SJCRH30 (cell line): ENCODE results near the gene PLCD3. TPM values are rescaled to one million over a fixed set of nuclear protein-coding genes. Genes with fewer than 3 reads are reported as not detected.

Source experiments
- DNase-seq, 2 experiments: peaks; one replicate each; pipeline ENCODE4 v3.0.0-alpha.2; 2015 to 2020
- H3K27ac ChIP-seq: fragments of 250-450 bp; sonication (Bioruptor Pico); 2 replicates; pipeline ENCODE4 v1.5.1; 2020; ENCODE audit warnings: mild to moderate bottlenecking, moderate library complexity
- H3K27me3 ChIP-seq: fragments of 250-450 bp; sonication (Bioruptor Pico); 2 replicates; pipeline ENCODE4 v1.5.1; 2020; ENCODE audit warnings: mild to moderate bottlenecking, moderate library complexity
- H3K36me3 ChIP-seq: fragments of 250-450 bp; sonication (Bioruptor Pico); 2 replicates; pipeline ENCODE4 v1.5.1; 2020; ENCODE audit warnings: mild to moderate bottlenecking, moderate library complexity
- H3K4me1 ChIP-seq: fragments of 250-450 bp; sonication (Bioruptor Pico); 2 replicates; pipeline ENCODE4 v1.5.1; 2020; ENCODE audit warnings: mild to moderate bottlenecking, moderate library complexity
- H3K4me3 ChIP-seq: fragments of 250-450 bp; sonication (Bioruptor Pico); 2 replicates; pipeline ENCODE4 v1.5.1; 2020; ENCODE audit warnings: mild to moderate bottlenecking, moderate library complexity
- H3K9me3 ChIP-seq: fragments of 250-450 bp; sonication (Bioruptor Pico); replicated peaks from 2 replicates; pipeline ENCODE4 v1.5.1; 2020; ENCODE audit warnings: mild to moderate bottlenecking, moderate library complexity
- total RNA-seq: library from RNA; depleted of rRNA; stranded (reverse); fragments of >200 nt; shearing (Covaris generic); gene quantifications from 2 replicates; pipeline ENCODE4 v1.2.3, GENCODE V29; 2014

Gene PLCD3
- total RNA-seq, 1 experiment from 2014 or later: 5.8 TPM

DNA sequence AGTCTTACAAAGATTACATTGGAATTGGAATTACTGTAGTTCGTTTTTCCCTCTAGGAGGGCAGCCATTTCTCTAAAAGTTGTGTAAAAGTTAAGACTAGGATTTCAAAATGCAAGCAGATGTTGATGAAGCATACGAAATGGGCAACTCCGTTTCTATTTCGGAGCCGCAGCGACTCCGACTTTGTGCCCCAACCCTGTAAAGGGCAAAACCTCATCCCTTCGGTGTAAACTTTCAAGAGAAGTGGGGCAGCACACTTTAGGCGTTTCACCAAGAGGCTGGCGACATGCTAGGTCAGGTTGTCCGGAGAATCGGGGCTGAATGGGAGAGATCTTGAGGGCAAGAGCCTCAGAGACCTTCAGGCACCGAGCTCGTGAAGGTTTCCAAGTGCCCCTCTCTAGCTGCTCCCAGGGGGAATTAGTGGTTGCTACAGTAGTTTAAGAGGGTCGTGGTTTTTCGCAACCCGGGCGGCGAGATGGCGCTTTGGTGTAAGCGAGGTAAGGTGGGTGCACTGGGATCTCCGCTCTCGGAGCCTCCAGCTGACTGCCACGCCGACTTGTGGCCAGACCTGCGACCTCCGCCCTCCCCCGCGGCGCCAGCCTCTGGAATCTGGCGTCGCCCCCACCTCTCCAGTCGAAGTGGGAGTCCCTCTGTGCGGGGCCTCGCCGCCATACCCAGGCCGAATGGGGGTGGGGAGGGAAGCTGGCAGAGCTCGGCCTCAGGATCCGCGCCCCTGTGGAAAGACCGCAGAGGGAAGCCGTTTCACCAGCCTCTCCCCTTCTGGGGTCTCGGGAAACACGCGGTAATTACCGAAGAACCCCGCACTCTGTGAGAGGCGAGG is 28.4 kb upstream of the PLCD3 start:
- no peaks in the 10 kb centered on the region for H3K36me3 ChIP-seq
- peak overlapping the region; percentile 98 for H3K27ac ChIP-seq
- no peaks in the 10 kb centered on the region; the same call in 1 of the 2 replicates for H3K4me1 ChIP-seq
- no peaks in the 10 kb centered on the region for H3K9me3 ChIP-seq
- H3K4me3 ChIP-seq: peak overlapping the region; percentile 90
- no peaks in the 10 kb centered on the region for H3K27me3 ChIP-seq
- peak; percentile 73 to 79 for DNase-seq

GRCh38 chr17:45156242-45156641 is 23.9 kb upstream of the PLCD3 start:
- Histone ChIP-seq H3K4me1 (peaks cover 6% of the 10 kb centered on the region; the same call in 1 of the 2 replicates), H3K4me3 (no peak overlapping the region), H3K9me3 (no peaks in the 10 kb centered on the region), H3K27me3 (no peaks in the 10 kb centered on the region), H3K36me3 (no peaks in the 10 kb centered on the region), H3K27ac (no peak overlapping the region)
- DNase-seq: no peak

DNA sequence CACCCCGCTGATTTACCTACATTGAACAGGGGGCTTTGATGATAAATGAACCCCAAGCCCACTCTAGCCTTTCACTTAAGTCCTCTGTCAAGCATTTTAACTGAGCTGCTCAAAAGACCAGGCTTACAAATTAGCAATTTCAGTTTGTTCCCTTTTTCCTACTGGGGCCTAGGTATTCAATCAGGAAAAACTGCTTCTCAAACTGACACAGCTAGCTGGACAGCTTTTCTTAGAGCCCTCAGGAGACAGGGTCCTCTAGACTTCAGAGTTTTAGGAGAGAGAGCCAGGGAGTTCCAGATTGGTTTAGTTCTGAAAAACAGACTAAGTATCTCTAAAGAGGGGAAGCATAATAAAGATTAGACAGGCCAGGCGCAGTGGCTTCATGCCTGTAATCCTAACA is 23.2 kb upstream of the PLCD3 start:
- Histone ChIP-seq H3K4me3 (no peak overlapping the region), H3K36me3 (no peaks in the 10 kb centered on the region), H3K4me1 (peaks cover 10% of the 10 kb centered on the region; the same call in 1 of the 2 replicates), H3K27ac (no peak overlapping the region), H3K27me3 (no peaks in the 10 kb centered on the region), H3K9me3 (no peaks in the 10 kb centered on the region)
- DNase-seq: no peak

DNA sequence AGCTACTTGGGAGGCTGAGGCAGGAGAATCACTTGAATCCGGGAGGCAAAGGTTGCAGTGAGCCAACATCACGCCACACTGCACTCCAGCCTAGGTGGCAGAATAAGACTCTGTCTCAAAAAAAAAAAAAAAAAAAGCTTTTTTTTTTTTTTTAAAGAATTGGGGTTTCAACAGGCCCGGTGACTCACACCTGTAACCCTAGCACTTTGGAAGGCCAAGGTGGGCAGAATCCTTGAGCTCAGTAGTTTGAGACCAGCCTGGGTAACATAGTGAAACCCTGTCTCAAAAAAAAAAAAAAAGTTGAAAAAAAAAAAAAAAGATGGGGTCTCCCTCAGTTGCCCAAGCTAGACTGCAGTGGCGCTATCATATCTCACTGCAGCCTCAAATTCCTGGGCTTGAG is 22.7 kb upstream of the PLCD3 start:
- DNase-seq: no peak
- Histone ChIP-seq H3K27me3 (no peaks in the 10 kb centered on the region), H3K36me3 (no peaks in the 10 kb centered on the region), H3K4me1 (peaks cover 10% of the 10 kb centered on the region; the same call in 1 of the 2 replicates), H3K27ac (no peak overlapping the region), H3K9me3 (no peaks in the 10 kb centered on the region), H3K4me3 (no peak overlapping the region)

- Histone ChIP-seq H3K9me3 (no peaks in the 10 kb centered on the region), H3K4me1 (peaks cover 16% of the 10 kb centered on the region; the same call in 1 of the 2 replicates), H3K27ac (no peak overlapping the region), H3K4me3 (peak overlapping the region; percentile 80), H3K27me3 (no peaks in the 10 kb centered on the region), H3K36me3 (no peaks in the 10 kb centered on the region)
- DNase-seq: no peak
Observed at GRCh38 chr17:45150911-45151809, 18.8 kb upstream of the PLCD3 start.

DNA sequence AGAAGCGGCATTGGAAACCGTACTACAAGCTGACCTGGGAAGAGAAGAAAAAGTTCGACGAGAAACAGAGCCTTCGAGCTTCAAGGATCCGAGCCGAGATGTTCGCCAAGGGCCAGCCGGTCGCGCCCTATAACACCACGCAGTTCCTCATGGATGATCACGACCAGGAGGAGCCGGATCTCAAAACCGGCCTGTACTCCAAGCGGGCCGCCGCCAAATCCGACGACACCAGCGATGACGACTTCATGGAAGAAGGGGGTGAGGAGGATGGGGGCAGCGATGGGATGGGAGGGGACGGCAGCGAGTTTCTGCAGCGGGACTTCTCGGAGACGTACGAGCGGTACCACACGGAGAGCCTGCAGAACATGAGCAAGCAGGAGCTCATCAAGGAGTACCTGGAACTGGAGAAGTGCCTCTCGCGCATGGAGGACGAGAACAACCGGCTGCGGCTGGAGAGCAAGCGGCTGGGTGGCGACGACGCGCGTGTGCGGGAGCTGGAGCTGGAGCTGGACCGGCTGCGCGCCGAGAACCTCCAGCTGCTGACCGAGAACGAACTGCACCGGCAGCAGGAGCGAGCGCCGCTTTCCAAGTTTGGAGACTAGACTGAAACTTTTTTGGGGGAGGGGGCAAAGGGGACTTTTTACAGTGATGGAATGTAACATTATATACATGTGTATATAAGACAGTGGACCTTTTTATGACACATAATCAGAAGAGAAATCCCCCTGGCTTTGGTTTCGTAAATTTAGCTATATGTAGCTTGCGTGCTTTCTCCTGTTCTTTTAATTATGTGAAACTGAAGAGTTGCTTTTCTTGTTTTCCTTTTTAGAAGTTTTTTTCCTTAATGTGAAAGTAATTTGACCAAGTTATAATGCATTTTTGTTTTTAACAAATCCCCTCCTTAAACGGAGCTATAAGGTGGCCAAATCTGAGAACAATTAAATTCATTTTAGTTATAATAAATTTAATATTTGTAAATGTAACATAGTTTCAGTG is 17.7 kb upstream of the PLCD3 start:
- Histone ChIP-seq H3K4me1 (peaks cover 16% of the 10 kb centered on the region; the same call in 1 of the 2 replicates), H3K9me3 (no peaks in the 10 kb centered on the region), H3K36me3 (no peaks in the 10 kb centered on the region), H3K27ac (peak overlapping the region; percentile 32), H3K27me3 (no peaks in the 10 kb centered on the region), H3K4me3 (peak overlapping the region; percentile 80)
- peak; percentile 52 to 68 for DNase-seq

- DNase-seq: peak; percentile 90 to 92
- H3K4me3 ChIP-seq: peak overlapping the region; percentile 80
- no peaks in the 10 kb centered on the region for H3K9me3 ChIP-seq
- peaks cover 16% of the 10 kb centered on the region; the same call in 1 of the 2 replicates for H3K4me1 ChIP-seq
- no peaks in the 10 kb centered on the region for H3K27me3 ChIP-seq
- H3K36me3 ChIP-seq: no peaks in the 10 kb centered on the region
- H3K27ac ChIP-seq: peak overlapping the region; percentile 32
Observed at GRCh38 chr17:45149037-45149668, 16.8 kb upstream of the PLCD3 start.

DNA sequence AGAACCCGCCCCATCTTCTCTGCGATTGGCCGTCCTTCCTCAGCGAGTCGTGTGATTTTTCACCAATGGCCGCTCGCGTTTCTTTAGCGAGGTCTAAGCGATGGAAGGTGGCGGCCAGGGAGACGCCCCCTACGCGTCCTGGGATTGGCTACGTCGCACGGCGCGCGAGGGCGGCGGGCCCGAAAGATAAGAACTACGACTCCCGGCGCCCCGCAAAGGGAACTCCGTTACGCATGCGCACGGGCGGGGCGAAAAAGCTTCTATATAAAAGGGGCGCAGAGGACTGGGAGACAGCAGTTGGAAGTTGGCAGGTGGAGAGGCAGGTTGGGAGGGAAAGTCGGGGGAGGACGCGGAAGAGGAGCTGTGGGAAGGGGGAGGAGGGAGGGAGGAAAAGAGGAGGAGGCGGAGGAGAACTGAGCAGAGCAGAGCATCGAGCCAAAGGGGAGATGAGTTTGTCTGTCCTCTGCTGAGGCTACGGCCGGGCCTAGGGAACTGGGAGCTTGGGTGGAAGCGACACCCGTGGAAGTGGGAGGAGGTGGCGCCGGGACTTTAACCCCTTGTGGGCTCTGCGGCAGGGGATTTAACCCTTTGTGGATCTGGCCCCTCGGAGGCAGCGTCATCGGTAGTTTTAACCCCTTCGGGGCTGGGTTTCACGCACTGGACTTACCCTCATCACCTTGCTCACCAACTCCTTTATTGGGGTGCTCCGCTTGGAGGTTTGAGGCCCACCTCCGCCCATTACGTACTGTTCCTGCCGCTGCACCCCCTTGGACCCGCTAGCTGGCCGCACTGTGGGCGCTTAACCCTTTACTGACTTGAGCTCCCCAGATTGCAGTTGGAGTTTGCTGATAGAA is 16.1 kb upstream of the PLCD3 start, which contains the start of gene HEXIM1:
TSS of gene HEXIM1 (plus strand) at position 293 of the 854 bp plus-strand sequence. CDS start 716 bp downstream, outside the sequence.
- Histone ChIP-seq H3K4me3 (peak within 1 kb of the TSS; percentile 80), H3K36me3 (no peaks in the 10 kb centered on the region), H3K4me1 (peaks cover 16% of the 10 kb centered on the region; the same call in 1 of the 2 replicates), H3K27me3 (no peaks in the 10 kb centered on the region), H3K27ac (peak within 1 kb of the TSS; percentile 98), H3K9me3 (no peaks in the 10 kb centered on the region)
- peak; percentile 99 to 100 for DNase-seq

DNA sequence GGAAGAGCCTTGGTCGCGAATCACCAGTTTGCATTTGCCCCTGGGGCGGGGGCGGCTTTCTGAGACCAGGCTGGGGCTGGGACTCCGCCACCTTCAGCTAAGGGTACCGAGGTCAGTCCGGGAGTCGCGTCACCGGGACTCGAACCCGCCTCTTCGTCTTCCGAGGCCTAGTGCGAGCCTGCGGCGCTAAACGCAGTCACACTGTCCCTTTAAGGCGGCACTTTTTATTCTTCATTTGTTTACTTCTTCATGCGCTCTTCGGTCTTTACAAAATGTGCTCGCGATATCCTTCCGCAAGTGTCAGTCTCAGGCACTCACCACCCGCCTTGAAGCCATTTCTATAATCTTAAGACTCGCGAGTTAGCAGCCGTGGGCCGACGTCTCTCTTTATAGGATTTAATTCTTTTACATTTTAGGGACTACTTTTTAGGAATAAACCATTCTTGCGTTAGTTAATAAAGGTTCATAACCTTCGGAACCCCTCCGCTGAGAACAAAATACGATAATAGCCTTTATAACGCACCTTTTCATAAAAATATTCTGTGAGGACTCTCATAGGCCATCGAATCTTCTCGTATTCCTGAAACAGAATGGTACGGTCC is 15.4 kb upstream of the PLCD3 start:
- peak overlapping the region; percentile 98 for H3K27ac ChIP-seq
- peak; percentile 85 to 93 for DNase-seq
- H3K27me3 ChIP-seq: no peaks in the 10 kb centered on the region
- H3K4me3 ChIP-seq: peak overlapping the region; percentile 71
- H3K4me1 ChIP-seq: peaks cover 16% of the 10 kb centered on the region; the same call in 1 of the 2 replicates
- no peaks in the 10 kb centered on the region for H3K9me3 ChIP-seq
- H3K36me3 ChIP-seq: no peaks in the 10 kb centered on the region

GRCh38 chr17:45146890-45147580 is 14.7 kb upstream of the PLCD3 start:
- H3K4me1 ChIP-seq: peaks cover 16% of the 10 kb centered on the region; the same call in 1 of the 2 replicates
- no peaks in the 10 kb centered on the region for H3K36me3 ChIP-seq
- H3K4me3 ChIP-seq: peak overlapping the region; percentile 71
- no peaks in the 10 kb centered on the region for H3K9me3 ChIP-seq
- H3K27ac ChIP-seq: peak overlapping the region; percentile 98
- DNase-seq: peak; percentile 80 to 89
- H3K27me3 ChIP-seq: no peaks in the 10 kb centered on the region

GRCh38 chr17:45146592-45146889 is 14.2 kb upstream of the PLCD3 start:
- no peaks in the 10 kb centered on the region for H3K9me3 ChIP-seq
- peaks cover 12% of the 10 kb centered on the region; the same call in 1 of the 2 replicates for H3K4me1 ChIP-seq
- H3K27ac ChIP-seq: peak overlapping the region; percentile 98; the same call in 1 of the 2 replicates
- no peaks in the 10 kb centered on the region for H3K27me3 ChIP-seq
- peak overlapping the region; percentile 71; the same call in 1 of the 2 replicates for H3K4me3 ChIP-seq
- no peak for DNase-seq
- no peaks in the 10 kb centered on the region for H3K36me3 ChIP-seq

DNA sequence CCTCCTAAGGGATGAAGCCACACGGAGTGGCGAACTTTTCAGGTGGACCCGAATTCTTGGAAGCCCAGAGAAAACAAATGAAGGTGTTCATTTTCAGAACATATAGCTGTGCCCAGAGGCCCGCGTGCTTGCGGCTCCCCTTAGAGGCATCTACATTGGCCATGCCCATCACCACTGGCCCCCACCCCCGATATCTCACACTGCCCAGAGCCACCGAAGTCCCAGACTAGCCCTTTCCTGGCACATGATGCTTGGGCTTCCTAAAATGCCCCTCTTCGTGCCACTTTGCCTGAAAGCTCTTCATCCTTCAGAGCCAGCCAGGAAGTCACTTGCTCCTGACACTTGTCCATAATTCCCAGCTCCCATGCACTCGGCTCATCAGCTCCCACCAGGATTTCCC is 13.9 kb upstream of the PLCD3 start:
- Histone ChIP-seq H3K4me1 (peaks cover 8% of the 10 kb centered on the region; the same call in 1 of the 2 replicates), H3K27me3 (no peaks in the 10 kb centered on the region), H3K27ac (no peak overlapping the region), H3K9me3 (no peaks in the 10 kb centered on the region), H3K36me3 (no peaks in the 10 kb centered on the region), H3K4me3 (no peak overlapping the region)
- DNase-seq: no peak
